ENCODE data around the gene PSIP1. TPM values are rescaled to one million over a fixed set of nuclear protein-coding genes. Genes with fewer than 3 reads are reported as not detected.

Gene PSIP1
- total RNA-seq, 2 donors from 2014 or later: 226 to 257 TPM

GRCh38 chr9:15542624-15543023 is 31.9 kb upstream of the PSIP1 start:
- TF ChIP-seq CTCF (conservative IDR thresholded peaks at IDR 0.05): no peak
- H3K36me3 ChIP-seq (ENCODE audit: control insufficient read depth, insufficient read depth, low read length): no peaks in the 10 kb centered on the region
- 94 to 95% methylated on average over 2 of the region's 2 CpGs for WGBS, 2 experiments (ENCODE audit: insufficient coverage in 1 of 2, insufficient read length in 1 of 2)
- Mint-ChIP-seq H3K9me3 (peaks cover 3% of the 10 kb centered on the region), H3K4me3 (no peak overlapping the region), H3K36me3 (ENCODE audit: low read depth) (no peaks in the 10 kb centered on the region), H3K27ac (no peak overlapping the region), H3K27me3 (ENCODE audit: insufficient read depth) (no peaks in the 10 kb centered on the region), H3K4me1 (no peaks in the 10 kb centered on the region)
- no peak overlapping the region for H3K9ac ChIP-seq (ENCODE audit: extremely low read depth, low read length, poor library complexity, severe bottlenecking)
- H3K27ac ChIP-seq (ENCODE audit: low read depth, low read length): no peak overlapping the region
- no peak for DNase-seq
- H3K9me3 ChIP-seq (ENCODE audit: control insufficient read depth, low read length): no peaks in the 10 kb centered on the region
- H3K4me1 ChIP-seq (ENCODE audit: control insufficient read depth, insufficient read depth, low read length): no peaks in the 10 kb centered on the region
- no peak overlapping the region for H3K4me3 ChIP-seq (ENCODE audit: low read length)
- no peaks in the 10 kb centered on the region for H3K27me3 ChIP-seq (ENCODE audit: control insufficient read depth, insufficient read depth, low read length, poor library complexity, severe bottlenecking)

GRCh38 chr9:15541872-15542271 is 31.1 kb upstream of the PSIP1 start:
- 96 to 100% methylated on average over 2 of the region's 2 CpGs for WGBS, 2 experiments (ENCODE audit: insufficient coverage in 1 of 2, insufficient read length in 1 of 2)
- Histone ChIP-seq H3K4me3 (ENCODE audit: low read length) (no peak overlapping the region), H3K36me3 (ENCODE audit: control insufficient read depth, insufficient read depth, low read length) (no peaks in the 10 kb centered on the region), H3K9ac (ENCODE audit: extremely low read depth, low read length, poor library complexity, severe bottlenecking) (no peak overlapping the region), H3K27me3 (ENCODE audit: control insufficient read depth, insufficient read depth, low read length, poor library complexity, severe bottlenecking) (no peaks in the 10 kb centered on the region), H3K9me3 (ENCODE audit: control insufficient read depth, low read length) (no peaks in the 10 kb centered on the region), H3K27ac (ENCODE audit: low read depth, low read length) (no peak overlapping the region), H3K4me1 (ENCODE audit: control insufficient read depth, insufficient read depth, low read length) (no peaks in the 10 kb centered on the region)
- no peak for TF ChIP-seq CTCF (conservative IDR thresholded peaks at IDR 0.05)
- Mint-ChIP-seq H3K27me3 (ENCODE audit: insufficient read depth) (no peaks in the 10 kb centered on the region), H3K4me3 (no peak overlapping the region), H3K27ac (peak overlapping the region; percentile 36), H3K9me3 (peaks cover 3% of the 10 kb centered on the region), H3K4me1 (no peaks in the 10 kb centered on the region), H3K36me3 (ENCODE audit: low read depth) (no peaks in the 10 kb centered on the region)
- DNase-seq: no peak

GRCh38 chr9:15531380-15531779 is 20.6 kb upstream of the PSIP1 start:
- H3K9me3 Mint-ChIP-seq: no peaks in the 10 kb centered on the region
- no peaks in the 10 kb centered on the region for H3K27me3 ChIP-seq (ENCODE audit: control insufficient read depth, insufficient read depth, low read length, poor library complexity, severe bottlenecking)
- no peak overlapping the region for H3K9ac ChIP-seq (ENCODE audit: extremely low read depth, low read length, poor library complexity, severe bottlenecking)
- no peak for DNase-seq
- peaks cover 7% of the 10 kb centered on the region for H3K4me1 Mint-ChIP-seq
- no peak overlapping the region for H3K4me3 Mint-ChIP-seq
- 77 to 83% methylated on average over 1 of the region's 1 CpG for WGBS, 2 experiments (ENCODE audit: insufficient coverage in 1 of 2, insufficient read length in 1 of 2)
- H3K27me3 Mint-ChIP-seq (ENCODE audit: insufficient read depth): no peaks in the 10 kb centered on the region
- no peak overlapping the region for H3K27ac Mint-ChIP-seq
- no peak for TF ChIP-seq CTCF (conservative IDR thresholded peaks at IDR 0.05)
- no peaks in the 10 kb centered on the region for H3K9me3 ChIP-seq (ENCODE audit: control insufficient read depth, low read length)
- no peaks in the 10 kb centered on the region for H3K36me3 ChIP-seq (ENCODE audit: control insufficient read depth, insufficient read depth, low read length)
- H3K36me3 Mint-ChIP-seq (ENCODE audit: low read depth): no peaks in the 10 kb centered on the region
- no peak overlapping the region for H3K4me3 ChIP-seq (ENCODE audit: low read length)
- H3K27ac ChIP-seq (ENCODE audit: low read depth, low read length): no peak overlapping the region
- H3K4me1 ChIP-seq (ENCODE audit: control insufficient read depth, insufficient read depth, low read length): no peaks in the 10 kb centered on the region
